ENCODE data around the gene PKNOX2. TPM values are rescaled to one million over a fixed set of nuclear protein-coding genes. Genes with fewer than 3 reads are reported as not detected.

The PKNOX2 gene
- total RNA-seq, 4 donors from 2014 or later: 1.5 to 4.6 (median 2.8) TPM

- no peak for TF ChIP-seq POLR2A (IDR thresholded peaks at IDR 0.05)
- no peak for TF ChIP-seq CTCF (IDR thresholded peaks at IDR 0.05)
- no peak for DNase-seq (ENCODE audit: low spot score in 2 of 2)
- H3K4me3 ChIP-seq (ENCODE audit: low read depth, poor library complexity, severe bottlenecking): no peak overlapping the region
- 82 to 89% methylated on average over 11 of the region's 11 CpGs for WGBS, 2 donors
- intact Hi-C loops (cut with DNase I; ENCODE audit: low total_unique reads): no loop called here
Observed at GRCh38 chr11:125223901-125224361, 59.4 kb downstream of the PKNOX2 start.

- DNase-seq (ENCODE audit: low spot score in 2 of 2): no peak
- 78 to 82% methylated on average over 15 of the region's 15 CpGs for WGBS, 2 donors
- intact Hi-C loops (cut with DNase I; ENCODE audit: low total_unique reads): no loop called here
- no peak for TF ChIP-seq POLR2A (IDR thresholded peaks at IDR 0.05)
- no peak for TF ChIP-seq CTCF (IDR thresholded peaks at IDR 0.05)
- H3K4me3 ChIP-seq (ENCODE audit: low read depth, poor library complexity, severe bottlenecking): no peak overlapping the region
Observed at GRCh38 chr11:125224391-125225021, 60.0 kb downstream of the PKNOX2 start.

- no peak for TF ChIP-seq CTCF (IDR thresholded peaks at IDR 0.05)
- no peak for TF ChIP-seq POLR2A (IDR thresholded peaks at IDR 0.05)
- 77 to 80% methylated on average over 2 of the region's 2 CpGs for WGBS, 2 donors
- intact Hi-C loops (cut with DNase I; ENCODE audit: low total_unique reads): no loop called here
- no peak for DNase-seq (ENCODE audit: low spot score in 2 of 2)
- no peak overlapping the region for H3K4me3 ChIP-seq (ENCODE audit: low read depth, poor library complexity, severe bottlenecking)
Observed at GRCh38 chr11:125225401-125225800, 60.9 kb downstream of the PKNOX2 start.

GRCh38 chr11:125226031-125226430 is 61.5 kb downstream of the PKNOX2 start:
- H3K4me3 ChIP-seq (ENCODE audit: low read depth, poor library complexity, severe bottlenecking): no peak overlapping the region
- intact Hi-C loops (cut with DNase I; ENCODE audit: low total_unique reads): no loop called here
- DNase-seq (ENCODE audit: low spot score in 2 of 2): no peak
- no peak for TF ChIP-seq POLR2A (IDR thresholded peaks at IDR 0.05)
- no peak for TF ChIP-seq CTCF (IDR thresholded peaks at IDR 0.05)
- WGBS, 2 donors: 49 to 53% methylated on average over 2 of the region's 2 CpGs

GRCh38 chr11:125226706-125227105 is 62.2 kb downstream of the PKNOX2 start:
- intact Hi-C loops (cut with DNase I; ENCODE audit: low total_unique reads): no loop called here
- TF ChIP-seq CTCF (IDR thresholded peaks at IDR 0.05) (no peak), POLR2A (IDR thresholded peaks at IDR 0.05) (no peak)
- no peak for DNase-seq (ENCODE audit: low spot score in 2 of 2)
- no peak overlapping the region for H3K4me3 ChIP-seq (ENCODE audit: low read depth, poor library complexity, severe bottlenecking)
- WGBS, 2 donors: 71 to 75% methylated on average over 4 of the region's 4 CpGs

- 77 to 91% methylated on average over 5 of the region's 5 CpGs for WGBS, 2 donors
- intact Hi-C loops (cut with DNase I; ENCODE audit: low total_unique reads): no loop called here
- H3K4me3 ChIP-seq (ENCODE audit: low read depth, poor library complexity, severe bottlenecking): no peak overlapping the region
- TF ChIP-seq CTCF (IDR thresholded peaks at IDR 0.05) (no peak), POLR2A (IDR thresholded peaks at IDR 0.05) (no peak)
- DNase-seq (ENCODE audit: low spot score in 2 of 2): no peak
Observed at GRCh38 chr11:125227151-125227550, 62.6 kb downstream of the PKNOX2 start.

Measured in lower leg skin (tissue), 4 donors.